A673 (cell line): ENCODE measurements around the gene BBS1.

Experiments
- CTCF ChIP-seq: fragments of 300-800, 200-600 bp; sonication (generic); conservative IDR thresholded peaks from 2 replicates; pipeline ENCODE4 v1.5.1; 2017; ENCODE audit warnings: low read depth, mild to moderate bottlenecking, antibody characterized with exemption, low read length, moderate library complexity, mixed read lengths
- EZH2 ChIP-seq: fragments of 200-600 bp; sonication (generic); IDR thresholded peaks from 2 replicates; pipeline ENCODE4 v1.6.1; 2017; ENCODE audit warnings: borderline replicate concordance, low read depth, mild to moderate bottlenecking, mixed read lengths, antibody characterized with exemption, low read length; ENCODE audit not compliant: poor library complexity, severe bottlenecking

- no peak for TF ChIP-seq CTCF
- no peak for TF ChIP-seq EZH2
Observed at GRCh38 chr11:66569076-66569475, 58.6 kb downstream of the BBS1 start.
